GM21529 (cell line): Measurements from ENCODE around the gene FCAMR.

Source experiments
- ATAC-seq: cut with Tn5 transposase; IDR thresholded peaks from one replicate; pipeline ENCODE4 v1.9.1; 2021; ENCODE audit not compliant: unreplicated experiment

The FCAMR gene

DNA sequence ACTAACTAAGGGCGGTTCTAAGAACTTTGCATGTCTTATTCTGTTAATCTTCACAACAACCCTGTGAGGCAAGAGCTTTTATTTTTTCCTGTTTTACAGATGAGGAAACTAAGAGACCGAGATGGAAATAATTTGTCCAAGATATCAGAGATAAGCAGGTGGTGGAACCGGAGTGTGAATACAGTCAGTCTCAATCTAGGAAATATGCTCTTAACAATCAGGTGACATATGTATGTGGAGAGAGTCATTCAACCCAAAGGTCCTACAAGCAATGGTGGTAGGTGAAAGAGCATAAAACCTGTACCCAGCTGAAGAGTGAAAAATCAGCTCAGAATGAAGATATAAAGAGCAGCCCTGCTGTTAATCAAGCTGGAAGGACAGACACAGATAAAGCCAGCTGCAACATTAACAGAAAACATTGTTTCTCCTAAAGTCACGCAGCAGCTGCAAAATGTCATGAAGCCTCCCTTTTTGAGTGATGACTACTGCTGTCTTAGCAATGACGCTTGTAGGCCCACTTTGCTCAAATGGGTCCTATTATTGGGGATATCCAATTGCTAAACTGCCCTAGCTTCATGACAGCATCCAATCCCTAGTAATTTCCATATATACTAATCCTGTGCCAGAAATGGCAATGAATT is 30.5 kb upstream of the FCAMR start:
- ATAC-seq: no peak

DNA sequence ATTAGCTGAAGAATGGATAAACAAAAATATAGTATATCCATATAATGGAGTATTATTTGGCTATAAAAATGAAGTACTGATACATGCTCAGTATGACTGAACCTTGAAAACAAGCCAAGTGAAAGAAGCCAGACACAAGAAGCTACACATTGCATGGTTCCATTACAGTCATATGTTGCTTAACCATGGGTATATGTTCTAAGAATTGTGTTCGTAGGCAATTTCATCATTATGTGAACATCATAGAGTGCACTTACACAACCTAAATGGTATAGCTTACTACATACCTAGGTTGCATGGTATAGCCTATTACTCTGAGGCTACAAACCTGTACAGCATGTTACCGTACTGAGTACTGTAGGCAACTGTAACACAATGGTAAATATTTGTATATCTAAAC is 28.6 kb upstream of the FCAMR start:
- ATAC-seq: no peak

DNA sequence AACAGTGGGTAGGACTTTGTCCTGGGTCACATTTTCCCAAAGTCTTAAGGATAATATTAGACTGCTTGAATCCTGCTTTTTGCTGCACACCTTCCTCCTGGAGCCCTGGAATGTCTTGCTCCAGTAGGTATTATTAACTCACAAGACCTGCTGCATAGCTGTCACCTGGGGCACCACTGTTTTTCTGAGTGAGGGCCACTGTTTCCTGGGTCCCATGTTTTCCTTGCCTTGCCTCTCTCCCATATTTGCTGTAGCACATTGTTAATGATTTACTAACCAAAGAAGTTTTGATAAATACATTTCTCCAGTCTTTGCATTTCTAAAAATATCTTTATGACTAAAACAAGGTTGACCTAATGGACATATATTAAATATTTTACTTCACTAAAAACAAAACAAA is 22.5 kb upstream of the FCAMR start:
- no peak for ATAC-seq

DNA sequence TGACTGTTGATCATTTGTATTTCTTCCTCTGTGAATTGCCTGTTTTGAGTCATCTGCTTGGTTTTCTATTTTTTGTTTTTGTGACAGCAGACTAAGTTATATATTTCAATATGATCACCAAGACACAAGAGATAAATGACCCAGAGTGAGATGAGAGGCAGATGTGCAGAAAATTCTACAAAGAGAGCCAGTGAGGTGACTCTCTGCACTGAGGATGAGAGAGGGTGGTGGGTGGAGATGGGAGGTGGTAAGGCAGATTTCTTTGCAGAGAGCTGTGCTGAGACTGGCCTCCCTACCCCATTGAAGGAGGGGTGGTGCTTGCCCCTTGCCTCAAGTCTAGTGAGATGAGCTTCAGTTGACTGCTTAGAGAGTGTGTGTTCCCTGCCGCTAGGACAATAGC is 17.6 kb upstream of the FCAMR start:
- ATAC-seq: no peak

DNA sequence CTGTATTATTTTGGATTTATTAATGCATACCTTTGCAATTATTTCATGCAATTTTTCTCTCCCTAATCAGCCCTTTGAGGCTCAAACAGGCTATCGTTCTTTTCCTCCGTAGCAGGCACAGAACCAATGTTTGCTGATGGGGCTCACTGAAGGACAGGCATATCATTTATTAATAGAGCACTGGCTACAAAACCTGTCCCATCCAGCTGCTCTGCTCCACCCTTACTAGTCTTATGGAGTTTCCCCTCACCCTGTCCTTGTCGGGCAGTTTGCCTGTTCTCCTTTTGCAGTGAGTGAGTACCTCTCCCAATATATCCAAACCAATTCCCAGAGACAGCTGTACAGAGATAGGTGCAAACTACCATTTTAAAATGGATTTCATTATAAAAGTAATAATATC is 16.6 kb upstream of the FCAMR start:
- no peak for ATAC-seq

DNA sequence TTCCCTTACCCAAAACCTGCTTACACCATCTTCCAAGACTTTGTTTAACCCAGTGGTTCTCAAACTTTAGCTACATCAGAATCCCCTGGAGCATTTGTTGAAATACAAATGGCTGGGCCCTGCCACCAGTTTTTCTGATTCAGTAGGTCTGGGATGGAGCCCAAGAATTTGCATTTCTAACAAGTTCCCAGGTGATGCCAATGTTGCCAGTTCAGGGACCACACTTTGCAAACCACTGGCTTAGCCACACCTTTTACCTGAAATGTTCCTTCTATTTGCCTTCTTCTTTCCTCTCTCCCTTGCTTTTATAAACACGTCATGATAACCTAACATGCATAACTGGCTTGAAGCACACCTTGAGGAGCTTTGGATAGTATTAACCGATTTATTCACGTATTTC is 16.1 kb upstream of the FCAMR start:
- no peak for ATAC-seq

DNA sequence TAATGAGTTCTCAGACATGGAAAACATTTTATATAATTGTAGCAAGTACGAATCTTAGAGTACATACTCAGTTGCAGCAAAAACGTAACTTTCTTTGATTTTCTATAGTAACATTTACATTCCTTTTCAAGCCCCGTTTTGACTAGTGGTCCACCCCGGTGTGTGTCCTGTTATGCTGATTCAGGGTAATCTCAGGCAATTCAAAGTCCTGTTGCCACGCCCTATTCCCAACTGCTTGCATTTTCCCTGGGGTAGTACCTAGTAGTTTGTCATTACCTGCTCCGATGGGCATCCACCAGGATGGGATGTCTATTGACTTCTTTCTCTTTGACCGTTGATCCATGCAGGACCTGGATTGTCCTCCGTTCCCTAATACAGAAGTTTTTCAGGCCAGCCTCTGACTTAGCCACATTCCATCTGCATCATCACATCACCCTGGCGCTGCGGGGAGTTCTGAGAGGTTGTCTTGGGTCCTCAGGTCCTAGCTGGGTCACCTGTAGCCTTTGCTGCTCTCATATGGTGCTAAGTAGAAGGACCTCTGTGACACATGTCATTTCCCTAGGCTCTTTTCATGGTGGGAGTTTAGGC is 15.0 kb upstream of the FCAMR start:
- no peak for ATAC-seq

DNA sequence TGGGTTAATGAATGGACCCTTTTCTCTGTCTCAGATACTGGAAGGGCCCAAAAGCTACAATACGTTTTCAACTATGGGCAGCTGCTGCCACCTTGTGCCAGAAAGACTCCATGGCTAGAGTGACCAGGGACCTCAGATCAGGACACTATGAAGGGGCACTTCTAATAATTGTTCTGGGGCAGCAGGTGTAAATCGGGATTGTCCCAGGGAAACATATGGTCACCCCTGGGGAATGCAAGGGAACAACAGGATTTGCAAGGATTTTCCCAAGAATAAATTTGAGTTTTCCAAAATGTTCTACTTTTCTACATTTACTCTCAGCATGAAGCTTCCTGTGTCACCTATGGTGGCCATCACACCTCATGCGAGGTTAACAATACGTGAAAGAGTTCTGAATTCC is 12.0 kb upstream of the FCAMR start:
- ATAC-seq: peak; percentile 63

DNA sequence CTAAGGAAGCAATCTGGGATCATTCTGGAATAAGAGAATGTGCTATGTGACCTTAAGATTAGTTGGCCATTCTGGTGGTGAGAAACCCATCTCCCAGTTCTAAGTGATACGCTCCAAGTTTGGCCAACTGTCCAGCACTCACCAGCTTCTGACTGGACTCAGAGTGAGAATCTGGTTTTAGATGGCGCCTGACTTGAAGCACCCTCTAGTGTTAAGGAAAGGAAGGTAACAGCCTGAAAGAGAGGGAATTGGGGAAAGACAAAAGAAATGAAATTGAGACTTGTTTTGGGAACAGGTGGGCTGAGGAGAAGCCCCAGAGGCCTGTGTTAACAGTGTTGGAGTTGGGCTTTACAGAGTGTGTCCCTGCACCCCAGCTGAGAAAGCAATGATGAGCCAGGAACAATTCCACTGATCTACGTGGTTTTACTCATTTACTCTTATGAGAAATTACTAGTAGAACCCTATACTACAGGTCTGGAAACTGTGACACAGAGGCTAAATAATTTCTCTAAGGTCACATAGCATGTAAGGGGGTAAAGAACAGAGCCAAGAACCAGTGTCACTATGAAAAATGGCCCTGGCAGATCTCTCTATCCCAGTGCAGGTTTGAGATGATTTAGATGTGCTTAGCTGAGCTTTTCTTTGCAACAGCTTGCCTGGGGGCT is 9.3 kb upstream of the FCAMR start:
- no peak for ATAC-seq

DNA sequence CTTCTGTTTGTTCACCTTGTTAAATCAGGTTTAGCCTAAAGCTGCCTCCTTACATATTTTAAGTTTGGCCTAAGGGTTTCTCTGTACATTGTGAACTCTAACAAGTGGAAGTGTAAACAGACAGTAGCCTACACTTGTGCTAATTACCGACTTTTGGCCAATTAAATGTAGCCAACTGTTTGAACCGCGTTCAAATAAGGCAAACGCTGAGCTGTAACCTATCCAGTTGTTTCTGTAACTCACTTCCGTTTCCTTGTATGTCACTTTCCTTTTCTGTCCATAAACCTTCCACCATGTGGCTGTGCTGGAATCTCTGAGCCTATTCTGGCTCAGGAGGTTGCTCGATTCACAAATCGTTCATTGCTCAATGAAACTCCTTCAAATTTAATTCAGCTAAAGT is 8.0 kb upstream of the FCAMR start:
- no peak for ATAC-seq

DNA sequence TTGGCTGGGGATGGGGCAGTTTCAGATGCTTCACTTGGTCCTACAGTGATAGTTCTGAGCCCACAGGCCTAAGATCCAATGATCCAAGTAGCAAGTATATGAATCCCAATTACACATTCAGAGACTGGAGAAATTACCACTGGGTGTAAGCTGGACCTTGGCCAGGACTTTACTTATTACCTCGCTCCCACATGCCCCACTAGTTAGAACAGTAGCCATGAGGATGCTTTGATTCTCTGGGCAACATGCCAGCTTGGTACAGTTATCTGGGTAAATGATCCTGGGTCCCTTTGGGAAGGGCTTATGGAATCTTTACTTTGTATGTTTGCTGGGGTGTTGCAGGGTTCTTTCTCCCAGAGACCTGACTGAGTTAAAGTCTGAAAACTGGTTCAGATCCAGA is 5.0 kb upstream of the FCAMR start:
- ATAC-seq: no peak

DNA sequence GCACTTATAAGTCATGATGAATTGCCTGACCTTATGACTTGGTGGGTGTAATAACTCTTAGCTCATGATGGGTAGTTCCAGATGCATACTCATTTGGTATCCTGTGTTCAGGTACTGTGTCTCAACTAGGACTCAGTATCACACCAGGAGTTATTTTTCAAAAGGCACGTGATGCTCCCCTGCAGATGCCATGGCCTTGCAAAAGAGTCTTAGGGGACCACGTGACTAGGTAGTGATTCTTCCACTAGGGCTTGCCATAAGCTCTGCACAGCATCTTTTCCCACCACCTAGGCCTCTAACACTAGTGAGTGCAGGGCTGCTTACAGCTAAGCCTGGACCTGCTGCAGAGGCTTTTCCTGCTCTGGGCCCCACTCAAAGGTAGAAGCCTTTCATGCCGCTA is 3.9 kb upstream of the FCAMR start:
- ATAC-seq: no peak

DNA sequence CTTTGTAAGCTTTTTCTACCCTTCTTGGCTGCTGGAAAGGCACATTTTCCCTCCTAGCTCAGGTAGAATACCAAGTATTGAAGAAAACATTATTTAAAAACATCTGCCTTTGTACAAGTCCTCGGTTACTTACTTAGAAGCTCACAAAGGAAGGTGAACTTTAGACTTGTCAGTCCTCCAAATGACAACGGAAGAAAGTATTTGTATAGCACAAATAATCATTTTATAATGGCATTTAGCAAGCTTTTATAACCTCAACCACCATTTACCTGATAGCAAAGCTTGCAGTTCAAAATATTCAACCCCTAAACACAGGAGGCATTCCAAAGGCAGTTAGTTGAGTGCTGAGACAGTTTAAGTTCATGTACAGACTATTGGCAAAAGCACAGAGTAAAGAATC is 2.5 kb upstream of the FCAMR start:
- no peak for ATAC-seq

DNA sequence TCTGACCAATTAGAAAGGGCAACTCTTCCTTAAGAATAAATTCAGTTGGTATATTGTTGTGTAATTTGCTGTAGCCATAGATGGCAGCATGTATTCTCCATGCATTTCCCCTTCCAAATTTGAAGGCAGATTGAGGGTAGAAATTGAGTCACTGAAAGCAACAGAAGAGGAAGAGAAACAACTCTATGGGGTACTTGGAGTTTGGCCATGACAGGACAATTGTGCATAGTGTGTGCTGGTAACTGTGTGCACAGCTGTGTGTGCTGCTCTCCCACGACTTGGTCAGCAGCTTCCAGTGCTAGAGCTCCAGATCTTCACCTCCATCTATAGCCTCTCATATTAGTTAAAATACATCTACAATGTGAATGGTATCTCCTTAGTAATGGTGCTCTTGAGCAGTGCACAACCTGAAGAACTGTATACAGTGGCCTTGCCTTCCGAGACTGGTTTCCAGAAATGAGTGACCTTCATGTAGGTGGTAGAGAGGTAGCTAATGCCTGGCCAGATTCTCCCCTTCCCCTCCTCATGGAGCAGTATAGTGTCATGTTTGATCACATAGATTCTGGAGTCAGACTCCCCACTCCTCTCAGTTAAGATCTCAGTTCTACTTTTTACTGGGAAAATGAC is 882 bp upstream of the FCAMR start:
- peak; percentile 79 for ATAC-seq

DNA sequence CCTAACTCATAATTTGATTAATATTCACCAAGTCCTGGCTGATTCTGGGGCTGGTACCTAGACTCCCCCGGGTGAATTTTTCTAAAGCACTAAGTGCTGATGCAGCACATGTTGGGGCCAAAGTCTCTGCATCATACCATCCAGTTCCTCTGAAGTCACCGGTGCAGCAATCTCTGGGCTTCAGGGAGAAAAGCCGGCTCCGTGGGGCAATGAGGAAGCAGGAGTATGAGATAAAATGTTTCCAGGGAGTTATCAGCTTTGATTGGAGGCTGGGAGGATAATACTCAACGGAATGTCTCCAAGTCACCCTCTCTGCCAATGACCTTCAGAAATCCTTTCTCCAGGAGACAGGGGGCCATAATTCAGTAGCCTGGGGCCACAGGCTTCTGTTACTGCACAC is 1.2 kb downstream of the FCAMR start:
- no peak for ATAC-seq

DNA sequence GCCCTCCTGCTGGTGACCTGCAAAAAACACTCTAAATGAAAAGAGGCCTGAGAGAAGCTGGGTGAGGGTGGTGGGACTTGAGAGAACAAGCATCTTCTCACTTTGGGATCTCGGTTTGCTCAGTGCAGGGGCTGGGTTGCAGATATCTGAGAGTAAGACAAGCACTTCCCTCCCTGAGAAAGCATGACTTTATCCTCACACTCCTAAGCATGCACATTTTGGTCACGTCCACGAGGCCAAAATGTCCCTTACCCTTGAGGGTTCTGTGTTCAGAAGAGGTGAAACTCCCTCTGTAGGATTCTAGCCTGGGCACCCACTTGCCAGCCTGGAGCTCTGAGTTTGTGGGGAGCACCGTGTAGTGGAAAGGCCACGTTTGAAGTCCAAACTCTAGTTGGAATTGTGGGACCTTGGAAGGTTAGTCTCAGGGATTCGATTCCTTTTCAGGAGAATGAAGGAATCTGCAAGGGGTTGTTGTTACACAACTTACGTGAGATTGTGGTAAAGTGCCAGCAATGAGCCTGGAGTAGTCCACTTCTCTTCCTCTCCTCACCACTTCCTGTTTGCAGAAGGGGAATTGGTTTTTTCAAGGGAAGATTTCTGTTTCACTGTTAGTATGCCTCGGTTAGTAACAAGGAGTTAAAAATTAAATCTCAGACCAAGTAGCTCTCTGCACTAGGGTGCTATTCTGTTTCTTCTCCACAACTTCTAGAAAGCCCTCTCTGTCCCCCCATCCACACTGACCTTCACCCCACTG is 3.0 kb downstream of the FCAMR start:
- ATAC-seq: peak; percentile 57

DNA sequence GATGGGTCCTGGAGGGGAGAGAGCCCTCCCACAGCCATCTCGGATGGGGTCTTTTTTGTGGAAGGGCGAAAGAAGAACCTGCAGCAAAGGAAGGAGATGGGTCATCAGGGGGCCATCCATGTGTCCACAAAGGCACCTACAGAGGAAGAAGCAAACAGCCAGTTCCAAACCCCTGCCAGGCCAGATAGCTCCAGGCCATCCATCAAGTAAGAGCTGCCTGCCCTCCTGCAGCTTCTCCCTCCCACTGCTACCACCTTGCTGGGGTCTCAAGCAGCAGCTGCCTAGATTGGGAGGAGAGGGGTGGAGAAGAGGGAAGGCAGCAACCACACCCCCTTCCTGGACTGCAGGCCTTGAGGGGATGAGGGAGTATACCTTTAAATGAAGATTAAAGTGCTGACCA is 4.5 kb downstream of the FCAMR start:
- ATAC-seq: no peak

DNA sequence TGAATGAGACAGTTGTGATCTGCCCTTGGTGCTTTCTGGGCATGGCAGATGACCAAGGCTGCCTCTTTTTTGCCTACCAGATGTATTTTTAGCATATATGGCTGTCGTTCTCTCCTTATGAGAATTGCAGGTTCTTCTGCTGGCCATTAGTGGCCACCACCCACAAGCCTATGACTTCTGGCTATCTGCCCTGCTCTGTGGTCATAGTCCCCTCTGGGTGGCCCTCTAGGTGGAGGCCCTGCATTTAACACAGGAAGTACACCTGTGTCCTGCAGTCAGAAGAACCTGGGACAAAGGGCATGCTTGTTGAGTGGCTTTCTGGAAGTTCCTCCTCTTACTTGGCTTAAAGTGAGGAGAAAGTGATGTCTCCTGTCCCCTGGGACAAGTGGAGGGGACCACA is 6.5 kb downstream of the FCAMR start:
- no peak for ATAC-seq

DNA sequence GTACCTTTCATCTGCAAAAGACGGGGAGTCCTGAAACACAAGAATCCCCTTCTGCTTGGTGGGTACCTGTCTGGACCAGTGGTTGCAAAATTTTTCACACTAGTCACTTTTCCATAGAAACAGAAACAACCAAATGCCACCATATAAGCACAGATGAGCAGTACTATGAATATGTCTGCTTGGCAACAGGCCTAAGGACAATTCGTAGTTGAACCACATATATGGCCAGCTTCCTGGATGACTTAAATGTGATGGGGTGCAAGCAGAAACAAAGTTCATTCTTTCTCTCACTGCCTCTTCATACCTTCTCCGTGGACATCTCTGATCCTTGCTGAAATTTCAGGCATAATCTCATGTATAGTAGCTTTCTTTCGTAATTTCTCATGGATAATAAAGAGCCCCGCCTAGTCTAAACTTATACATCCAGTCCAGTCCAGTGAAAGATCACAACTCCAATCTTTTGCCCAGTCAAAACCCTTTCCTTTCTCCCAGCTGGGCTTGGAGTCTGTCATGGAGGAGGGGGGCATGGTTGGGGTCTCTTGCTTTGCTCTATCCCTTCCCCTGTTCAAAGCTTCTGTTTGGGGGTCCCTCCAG is 7.0 kb downstream of the FCAMR start:
- no peak for ATAC-seq

DNA sequence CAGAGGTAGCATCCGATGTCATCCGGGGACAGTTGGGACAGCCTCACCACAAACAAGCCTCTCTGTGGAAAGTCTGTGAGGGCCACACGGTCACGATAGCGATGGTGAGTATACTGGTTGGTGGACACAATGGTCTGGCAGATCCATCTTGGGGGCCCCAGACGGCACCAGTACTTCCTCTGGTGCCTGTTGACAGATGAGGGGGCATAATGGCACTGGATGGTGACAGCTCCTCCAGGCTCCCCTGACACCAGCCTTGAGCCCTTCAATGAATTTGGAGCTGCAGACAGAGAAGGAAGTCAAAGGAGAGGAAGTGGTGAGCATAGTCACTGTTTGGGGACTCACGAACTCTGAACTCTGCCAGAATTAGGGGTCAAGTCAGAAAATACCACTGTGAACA is 8.0 kb downstream of the FCAMR start:
- no peak for ATAC-seq

DNA sequence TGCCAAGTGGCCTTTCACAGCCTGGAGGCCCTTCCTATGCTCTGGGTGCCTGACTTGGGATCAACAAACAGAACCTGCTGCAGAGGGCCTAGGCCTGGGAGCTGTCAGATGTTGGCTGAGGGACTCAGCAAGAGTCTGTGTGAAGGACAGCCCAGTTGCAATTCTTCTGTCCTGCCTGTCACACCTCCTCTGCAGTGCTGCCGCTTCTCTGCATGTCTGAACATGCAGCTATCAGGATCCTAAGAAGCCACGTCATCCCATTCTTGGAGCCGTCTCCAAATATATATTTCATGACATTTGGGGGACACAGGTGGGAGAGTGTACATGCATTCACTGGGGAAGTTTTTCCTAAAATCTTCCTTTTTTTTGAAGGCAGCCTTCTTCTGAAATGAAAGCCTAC is 8.6 kb downstream of the FCAMR start:
- no peak for ATAC-seq
